ENCODE results near the gene RFNG. TPM values are rescaled to one million over a fixed set of nuclear protein-coding genes. Genes with fewer than 3 reads are reported as not detected.
A peak's percentile ranks its signal among the peaks of the same experiment; 100 is the strongest.

The RFNG gene
- total and polyA plus RNA-seq, 2 of the 13 experiments (the other 11 are each of a cell fraction or from before 2014, with no cell fraction given): 61.4 to 64.0 TPM

GRCh38 chr17:82064433-82065192 lies 13.0 kb upstream of the RFNG start (continued):
- TF ChIP-seq, protein P1, sequence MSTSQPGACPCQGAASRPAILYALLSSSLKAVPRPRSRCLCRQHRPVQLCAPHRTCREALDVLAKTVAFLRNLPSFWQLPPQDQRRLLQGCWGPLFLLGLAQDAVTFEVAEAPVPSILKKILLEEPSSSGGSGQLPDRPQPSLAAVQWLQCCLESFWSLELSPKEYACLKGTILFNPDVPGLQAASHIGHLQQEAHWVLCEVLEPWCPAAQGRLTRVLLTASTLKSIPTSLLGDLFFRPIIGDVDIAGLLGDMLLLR (CRISPR knock-in tag; IDR thresholded peaks at IDR 0.05): no peak
- TF ChIP-seq, protein P2, sequence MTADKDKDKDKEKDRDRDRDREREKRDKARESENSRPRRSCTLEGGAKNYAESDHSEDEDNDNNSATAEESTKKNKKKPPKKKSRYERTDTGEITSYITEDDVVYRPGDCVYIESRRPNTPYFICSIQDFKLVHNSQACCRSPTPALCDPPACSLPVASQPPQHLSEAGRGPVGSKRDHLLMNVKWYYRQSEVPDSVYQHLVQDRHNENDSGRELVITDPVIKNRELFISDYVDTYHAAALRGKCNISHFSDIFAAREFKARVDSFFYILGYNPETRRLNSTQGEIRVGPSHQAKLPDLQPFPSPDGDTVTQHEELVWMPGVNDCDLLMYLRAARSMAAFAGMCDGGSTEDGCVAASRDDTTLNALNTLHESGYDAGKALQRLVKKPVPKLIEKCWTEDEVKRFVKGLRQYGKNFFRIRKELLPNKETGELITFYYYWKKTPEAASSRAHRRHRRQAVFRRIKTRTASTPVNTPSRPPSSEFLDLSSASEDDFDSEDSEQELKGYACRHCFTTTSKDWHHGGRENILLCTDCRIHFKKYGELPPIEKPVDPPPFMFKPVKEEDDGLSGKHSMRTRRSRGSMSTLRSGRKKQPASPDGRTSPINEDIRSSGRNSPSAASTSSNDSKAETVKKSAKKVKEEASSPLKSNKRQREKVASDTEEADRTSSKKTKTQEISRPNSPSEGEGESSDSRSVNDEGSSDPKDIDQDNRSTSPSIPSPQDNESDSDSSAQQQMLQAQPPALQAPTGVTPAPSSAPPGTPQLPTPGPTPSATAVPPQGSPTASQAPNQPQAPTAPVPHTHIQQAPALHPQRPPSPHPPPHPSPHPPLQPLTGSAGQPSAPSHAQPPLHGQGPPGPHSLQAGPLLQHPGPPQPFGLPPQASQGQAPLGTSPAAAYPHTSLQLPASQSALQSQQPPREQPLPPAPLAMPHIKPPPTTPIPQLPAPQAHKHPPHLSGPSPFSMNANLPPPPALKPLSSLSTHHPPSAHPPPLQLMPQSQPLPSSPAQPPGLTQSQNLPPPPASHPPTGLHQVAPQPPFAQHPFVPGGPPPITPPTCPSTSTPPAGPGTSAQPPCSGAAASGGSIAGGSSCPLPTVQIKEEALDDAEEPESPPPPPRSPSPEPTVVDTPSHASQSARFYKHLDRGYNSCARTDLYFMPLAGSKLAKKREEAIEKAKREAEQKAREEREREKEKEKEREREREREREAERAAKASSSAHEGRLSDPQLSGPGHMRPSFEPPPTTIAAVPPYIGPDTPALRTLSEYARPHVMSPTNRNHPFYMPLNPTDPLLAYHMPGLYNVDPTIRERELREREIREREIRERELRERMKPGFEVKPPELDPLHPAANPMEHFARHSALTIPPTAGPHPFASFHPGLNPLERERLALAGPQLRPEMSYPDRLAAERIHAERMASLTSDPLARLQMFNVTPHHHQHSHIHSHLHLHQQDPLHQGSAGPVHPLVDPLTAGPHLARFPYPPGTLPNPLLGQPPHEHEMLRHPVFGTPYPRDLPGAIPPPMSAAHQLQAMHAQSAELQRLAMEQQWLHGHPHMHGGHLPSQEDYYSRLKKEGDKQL (CRISPR knock-in tag; IDR thresholded peaks at IDR 0.05; ENCODE audit: low read depth): no peak
- TF ChIP-seq ZNF350 (CRISPR knock-in tag; IDR thresholded peaks at IDR 0.05; ENCODE audit: borderline replicate concordance, low read depth): peak; percentile 16; the same call in 1 of the 2 replicates
- TF ChIP-seq SP5 (CRISPR knock-in tag; IDR thresholded peaks at IDR 0.05; ENCODE audit: borderline replicate concordance, low read depth): no peak
- no peak for TF ChIP-seq ZNF746 (CRISPR knock-in tag; IDR thresholded peaks at IDR 0.05)
- 0 out of 2 replicates have a peak, but pooled peaks have one; percentile 26 for TF ChIP-seq ZIK1 (CRISPR knock-in tag; IDR thresholded peaks at IDR 0.05; ENCODE audit: borderline replicate concordance, low read depth)
- TF ChIP-seq SAP130 (CRISPR knock-in tag; IDR thresholded peaks at IDR 0.05; ENCODE audit: low read depth): no peak
- no peak for TF ChIP-seq ZNF362 (CRISPR knock-in tag; IDR thresholded peaks at IDR 0.05; ENCODE audit: borderline replicate concordance)
- no peak for TF ChIP-seq FIP1L1 (IDR thresholded peaks at IDR 0.05; ENCODE audit: borderline replicate concordance, insufficient read depth, low read depth, low read length)
- no peak for TF ChIP-seq ZNF652 (CRISPR knock-in tag; IDR thresholded peaks at IDR 0.05; ENCODE audit: borderline replicate concordance, low read depth)
- no peak for TF ChIP-seq GLI4 (CRISPR knock-in tag; IDR thresholded peaks at IDR 0.05; ENCODE audit: borderline replicate concordance)
- no peak for TF ChIP-seq EZH2 (conservative IDR thresholded peaks at IDR 0.05; ENCODE audit: low read depth, low read length)
- TF ChIP-seq NPAS2 (CRISPR knock-in tag; IDR thresholded peaks at IDR 0.05; ENCODE audit: borderline replicate concordance): no peak
- peak; percentile 33 for TF ChIP-seq HNRNPLL (IDR thresholded peaks at IDR 0.05; ENCODE audit: low read depth, low read length, poor library complexity, severe bottlenecking)
- TF ChIP-seq RARG (CRISPR knock-in tag; IDR thresholded peaks at IDR 0.05; ENCODE audit: low read depth): no peak
- 0 out of 2 replicates have a peak, but pooled peaks have one; percentile 36 for TF ChIP-seq ZNF777 (CRISPR knock-in tag; IDR thresholded peaks at IDR 0.05)
- peak; percentile 10; the same call in 1 of the 2 replicates for TF ChIP-seq ZNF564 (CRISPR knock-in tag; IDR thresholded peaks at IDR 0.05)
- no peak for TF ChIP-seq RXRB (CRISPR knock-in tag; IDR thresholded peaks at IDR 0.05; ENCODE audit: borderline replicate concordance)
- TF ChIP-seq ZNF670 (CRISPR knock-in tag; IDR thresholded peaks at IDR 0.05; ENCODE audit: borderline replicate concordance): no peak
- TF ChIP-seq ZSCAN20 (CRISPR knock-in tag; IDR thresholded peaks at IDR 0.05; ENCODE audit: borderline replicate concordance): no peak
- no peak for TF ChIP-seq ZNF546 (CRISPR knock-in tag; conservative IDR thresholded peaks at IDR 0.05)
